GM19328 (cell line): Measurements from ENCODE around the gene MATR3.
"Not testable (repeated sequence)": the region's sequence is repeated elsewhere in the genome, so short reads cannot be mapped to it uniquely, and the experiment has no call there.

ENCODE experiments used
- ATAC-seq: cut with Tn5 transposase; IDR thresholded peaks from one replicate; pipeline ENCODE4 v1.9.1; 2021; ENCODE audit warnings: mild to moderate bottlenecking, moderate library complexity; ENCODE audit not compliant: unreplicated experiment

MATR3 gene

DNA sequence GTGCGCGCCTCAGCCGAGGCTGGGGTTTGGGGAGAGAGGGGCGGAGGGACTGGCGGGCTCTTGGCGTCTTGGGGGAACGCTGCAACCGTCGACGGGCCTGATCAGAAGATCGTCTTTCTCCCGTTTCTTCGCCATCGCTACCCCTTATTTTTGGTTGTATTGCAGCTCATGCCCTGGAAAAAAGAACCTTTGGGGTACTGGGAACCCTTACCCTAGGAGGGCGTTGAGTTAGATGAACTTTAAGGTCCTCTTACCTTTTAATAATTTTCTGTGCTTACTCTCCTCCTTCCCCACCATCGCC lies 48.8 kb downstream of the MATR3 start:
- peak; percentile 46 for ATAC-seq

DNA sequence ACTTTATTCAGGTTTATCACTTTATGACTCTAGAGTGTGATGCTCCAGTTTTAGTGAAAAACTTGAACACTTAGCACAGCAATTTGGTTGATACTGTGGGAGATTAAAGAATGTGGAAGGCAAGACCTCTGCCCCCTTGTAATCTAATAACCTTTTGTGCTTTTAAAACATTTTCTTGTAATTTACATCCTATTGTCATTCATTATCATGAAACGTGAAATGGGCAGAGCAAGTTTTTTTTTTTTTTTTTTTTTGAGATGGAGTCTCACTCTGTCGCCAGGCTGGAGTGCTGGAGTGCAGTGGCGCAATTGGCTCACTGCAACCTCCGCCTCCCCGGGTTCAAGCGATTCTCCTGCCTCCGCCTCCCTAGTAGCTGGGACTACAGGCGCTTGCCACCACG lies 49.9 kb downstream of the MATR3 start:
- ATAC-seq = no peak

DNA sequence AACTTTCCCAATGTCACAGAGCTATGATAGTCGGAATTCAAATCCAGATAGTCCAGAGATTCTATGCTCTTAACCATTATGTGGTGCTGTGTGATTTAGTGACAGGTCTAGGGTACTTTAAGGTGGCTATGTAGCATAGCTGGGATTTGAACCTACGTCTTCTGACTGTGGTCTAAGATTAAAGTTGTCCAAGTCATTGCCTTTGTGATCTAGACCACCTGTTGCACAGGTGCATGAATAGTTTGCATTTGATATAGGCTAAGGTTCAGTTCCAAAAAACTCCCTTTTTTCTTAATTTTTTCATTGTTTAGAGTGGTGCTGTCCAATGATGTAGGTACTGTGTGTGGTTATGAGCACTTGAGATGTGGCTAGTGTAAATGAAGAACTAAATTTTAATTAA lies 50.6 kb downstream of the MATR3 start:
- no peak for ATAC-seq

DNA sequence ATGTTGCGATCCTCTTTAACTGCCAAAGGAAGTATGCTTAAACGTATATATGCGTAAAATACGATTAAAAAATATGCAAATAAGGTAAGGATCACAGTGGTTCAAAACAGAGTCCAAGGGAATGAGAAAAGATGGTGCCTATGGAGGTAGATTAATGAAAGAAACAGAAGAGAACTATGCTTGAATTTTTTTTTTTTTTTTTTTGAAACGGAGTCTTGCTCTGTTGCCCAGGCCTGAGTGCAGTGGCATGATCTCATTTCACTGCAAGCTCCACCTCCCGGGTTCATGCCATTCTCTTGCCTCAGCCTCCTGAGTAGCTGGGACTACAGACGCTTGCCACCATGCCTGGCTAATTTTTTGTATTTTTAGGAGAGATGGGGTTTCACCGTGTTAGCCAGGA lies 51.9 kb downstream of the MATR3 start:
- not testable (repeated sequence) for ATAC-seq

DNA sequence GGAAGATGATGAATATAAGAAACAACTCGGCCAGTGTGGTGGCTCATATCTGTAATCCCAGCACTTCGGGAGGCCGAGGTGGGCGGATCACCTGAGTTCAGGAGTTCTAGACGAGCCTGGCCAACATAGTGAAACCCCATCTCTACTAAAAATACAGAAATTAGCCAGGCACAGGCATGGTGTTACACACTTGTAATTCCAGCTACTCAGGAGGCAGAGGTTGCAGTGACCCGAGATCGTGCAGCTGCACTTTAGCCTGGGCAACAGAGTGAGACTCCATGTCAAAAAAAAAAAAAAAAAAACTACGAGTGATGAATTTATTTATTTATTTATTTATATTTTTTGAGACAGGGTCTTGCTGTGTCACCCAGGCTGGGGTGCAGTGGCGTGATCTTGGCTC lies 54.3 kb downstream of the MATR3 start:
- ATAC-seq = not testable (repeated sequence)

DNA sequence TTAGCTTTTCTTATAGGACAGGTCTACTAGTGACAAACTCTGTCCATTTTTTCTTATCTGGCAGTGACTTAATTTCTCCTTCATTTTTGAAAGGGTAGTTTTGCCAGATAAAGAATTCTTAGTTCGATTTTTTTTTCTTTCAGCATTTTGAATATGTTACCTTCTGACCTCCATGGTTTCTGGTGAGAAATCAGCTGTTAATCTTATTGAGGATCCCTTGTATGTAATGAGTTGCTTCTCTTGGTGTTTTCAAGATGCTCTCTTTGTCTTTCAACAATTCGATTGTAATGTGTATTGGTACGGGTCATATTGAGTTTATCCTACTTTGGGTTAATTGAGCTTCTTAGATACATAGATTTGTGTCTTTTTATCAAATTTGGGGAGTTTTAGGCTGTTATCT lies 60.6 kb downstream of the MATR3 start:
- no peak for ATAC-seq

DNA sequence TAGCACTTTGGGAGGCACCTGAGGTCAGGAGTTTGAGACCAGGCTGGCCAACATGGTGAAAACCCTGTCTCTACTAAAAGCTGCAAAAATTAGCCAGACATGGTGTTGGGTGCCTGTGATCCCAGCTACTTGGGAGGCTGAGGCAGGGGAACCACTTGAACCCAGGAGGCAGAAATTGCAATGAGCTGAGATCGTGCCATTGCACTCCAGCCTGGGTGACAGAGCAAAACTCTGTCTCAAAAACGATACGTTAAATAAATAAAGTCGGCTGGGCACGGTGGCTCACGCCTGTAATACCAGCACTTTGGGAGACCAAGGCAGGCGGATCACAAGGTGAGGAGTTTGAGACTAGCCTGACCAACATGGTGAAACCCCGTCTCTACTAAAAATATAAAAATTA lies 62.4 kb downstream of the MATR3 start:
- ATAC-seq = not testable (repeated sequence)

DNA sequence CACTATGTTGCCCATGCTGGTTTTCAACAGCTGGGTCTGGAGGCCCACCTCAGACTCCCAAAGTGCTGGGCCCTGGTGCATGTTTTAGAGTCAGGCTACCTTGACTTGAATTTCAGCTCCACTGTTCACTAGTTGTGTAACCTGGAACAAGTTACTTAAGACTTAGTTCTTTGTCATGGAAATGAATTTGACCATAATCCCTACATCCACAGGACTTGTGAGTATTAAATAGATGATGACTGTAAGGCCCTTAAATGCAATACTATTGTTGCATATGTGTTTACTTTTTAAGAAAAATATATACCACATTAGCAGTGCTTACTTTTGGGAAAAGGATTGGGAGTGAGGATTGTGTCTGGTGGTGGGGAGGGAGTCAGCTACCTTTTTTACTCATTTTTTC lies 64.5 kb downstream of the MATR3 start:
- ATAC-seq = no peak

DNA sequence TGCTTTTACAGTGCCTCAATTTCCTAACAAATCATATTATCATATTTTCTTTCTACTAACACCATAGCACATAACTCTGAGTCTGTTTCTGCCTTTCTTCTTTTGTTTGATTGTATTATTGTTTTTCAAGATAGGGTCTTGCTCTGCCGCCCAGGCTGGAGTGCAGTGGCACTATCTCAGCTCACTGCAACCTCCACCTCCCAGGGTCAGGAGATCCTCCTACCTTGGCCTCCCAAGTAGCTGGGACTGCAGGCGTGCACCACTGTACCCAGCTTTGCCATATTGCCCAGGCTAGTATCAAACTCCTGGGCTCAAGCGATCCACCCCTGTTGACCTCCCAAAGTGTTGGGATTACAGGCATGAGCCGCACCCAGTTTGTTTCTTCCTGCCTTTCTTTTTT lies 66.8 kb downstream of the MATR3 start:
- ATAC-seq = no peak

DNA sequence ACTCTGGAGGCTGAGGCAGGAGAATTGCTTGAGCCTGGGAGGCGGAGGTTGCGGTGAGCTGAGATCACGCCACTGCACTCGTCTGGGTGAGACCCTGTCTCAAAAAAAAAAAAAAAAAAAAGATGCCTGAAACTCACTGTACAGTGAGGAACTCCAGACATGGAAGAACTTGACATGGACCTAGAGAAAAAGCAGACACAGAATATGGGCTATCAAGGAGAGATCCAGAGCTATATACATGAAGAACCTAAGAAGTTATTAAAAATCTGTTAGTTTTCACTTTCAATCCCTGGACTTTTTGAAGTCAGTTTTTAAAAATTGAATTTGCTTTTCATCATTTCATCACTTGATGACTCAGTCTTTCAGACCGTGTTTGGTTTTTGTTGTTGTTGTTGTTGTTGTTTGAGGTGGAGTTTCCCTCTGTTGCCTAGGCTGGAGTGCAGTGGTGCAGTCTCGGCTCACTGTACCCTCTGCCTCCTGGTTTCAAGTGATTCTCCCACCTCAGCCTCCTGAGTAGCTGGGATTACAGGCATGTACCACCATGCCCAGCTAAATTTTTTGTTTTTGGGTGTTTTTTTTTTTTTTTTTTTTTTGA lies 68.4 kb downstream of the MATR3 start:
- ATAC-seq = no peak

DNA sequence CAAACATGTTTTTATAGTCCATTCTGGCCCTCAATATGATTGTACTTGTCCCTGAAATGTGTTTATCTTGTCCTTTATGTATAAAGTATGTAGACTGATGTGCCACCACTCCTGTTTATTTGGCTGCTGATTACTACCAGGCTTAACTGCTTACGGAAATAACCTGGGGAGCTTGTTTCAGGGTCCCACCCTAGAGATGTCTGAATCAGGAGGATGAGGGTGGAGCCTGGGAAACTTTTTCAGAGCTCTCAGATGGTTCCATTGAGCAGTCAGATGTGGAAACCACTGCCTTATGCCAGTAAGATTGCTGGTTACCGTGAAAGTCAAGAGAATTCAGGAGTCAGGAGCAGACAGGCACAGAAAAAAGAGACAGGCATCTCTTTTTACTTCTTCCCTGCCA lies 70.4 kb downstream of the MATR3 start:
- ATAC-seq = no peak

DNA sequence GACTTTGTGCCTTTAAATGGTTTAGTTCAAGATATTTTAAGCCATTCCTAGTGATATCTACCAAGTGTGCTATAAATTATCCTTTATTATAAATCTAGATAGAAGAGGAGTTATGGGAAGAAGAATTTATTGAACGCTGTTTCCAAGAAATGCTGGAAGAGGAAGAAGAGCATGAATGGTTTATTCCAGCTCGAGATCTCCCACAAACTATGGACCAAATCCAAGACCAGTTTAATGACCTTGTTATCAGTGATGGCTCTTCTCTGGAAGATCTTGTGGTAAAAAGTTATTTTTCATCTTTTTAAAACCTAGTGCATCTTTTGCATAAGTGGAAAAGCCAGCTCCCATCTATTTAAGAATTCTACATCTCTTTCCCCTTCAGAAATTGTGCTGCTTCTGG lies 70.9 kb downstream of the MATR3 start:
- no peak for ATAC-seq

DNA sequence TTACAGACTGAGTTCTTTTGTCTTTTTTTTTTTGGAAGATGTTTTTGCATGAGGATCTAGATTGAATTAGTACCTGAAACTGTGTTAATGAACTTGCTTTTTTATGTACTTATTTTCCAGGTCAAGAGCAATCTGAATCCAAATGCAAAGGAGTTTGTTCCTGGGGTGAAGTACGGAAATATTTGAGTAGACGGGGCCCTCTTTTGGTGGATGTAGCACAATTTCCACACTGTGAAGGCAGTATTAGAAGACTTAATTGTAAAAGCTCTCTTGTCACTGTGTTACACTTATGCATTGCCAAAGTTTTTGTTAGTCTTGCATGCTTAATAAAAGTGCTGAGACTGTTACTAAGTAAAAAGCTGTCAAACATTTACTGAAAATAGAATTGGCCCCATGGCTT lies 75.1 kb downstream of the MATR3 start:
- no peak for ATAC-seq

DNA sequence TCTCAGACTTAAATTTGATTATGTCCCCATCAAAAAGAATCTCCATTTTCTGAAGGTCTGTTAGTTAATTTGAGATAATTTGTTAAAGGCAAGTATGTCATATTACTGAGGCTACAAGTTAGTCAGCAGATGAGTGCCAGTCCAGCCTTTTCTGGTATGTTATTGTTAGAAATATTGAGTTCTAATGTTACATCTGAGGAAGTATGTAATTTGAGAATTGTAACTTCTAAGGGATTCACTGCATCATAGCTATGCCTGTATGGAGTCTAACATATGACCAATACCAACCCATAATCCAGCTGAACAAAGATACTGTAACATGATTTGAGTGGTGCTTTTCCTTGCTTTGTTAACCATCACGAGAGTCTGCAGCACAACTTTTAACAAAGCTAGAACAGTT lies 75.6 kb downstream of the MATR3 start:
- ATAC-seq = no peak

DNA sequence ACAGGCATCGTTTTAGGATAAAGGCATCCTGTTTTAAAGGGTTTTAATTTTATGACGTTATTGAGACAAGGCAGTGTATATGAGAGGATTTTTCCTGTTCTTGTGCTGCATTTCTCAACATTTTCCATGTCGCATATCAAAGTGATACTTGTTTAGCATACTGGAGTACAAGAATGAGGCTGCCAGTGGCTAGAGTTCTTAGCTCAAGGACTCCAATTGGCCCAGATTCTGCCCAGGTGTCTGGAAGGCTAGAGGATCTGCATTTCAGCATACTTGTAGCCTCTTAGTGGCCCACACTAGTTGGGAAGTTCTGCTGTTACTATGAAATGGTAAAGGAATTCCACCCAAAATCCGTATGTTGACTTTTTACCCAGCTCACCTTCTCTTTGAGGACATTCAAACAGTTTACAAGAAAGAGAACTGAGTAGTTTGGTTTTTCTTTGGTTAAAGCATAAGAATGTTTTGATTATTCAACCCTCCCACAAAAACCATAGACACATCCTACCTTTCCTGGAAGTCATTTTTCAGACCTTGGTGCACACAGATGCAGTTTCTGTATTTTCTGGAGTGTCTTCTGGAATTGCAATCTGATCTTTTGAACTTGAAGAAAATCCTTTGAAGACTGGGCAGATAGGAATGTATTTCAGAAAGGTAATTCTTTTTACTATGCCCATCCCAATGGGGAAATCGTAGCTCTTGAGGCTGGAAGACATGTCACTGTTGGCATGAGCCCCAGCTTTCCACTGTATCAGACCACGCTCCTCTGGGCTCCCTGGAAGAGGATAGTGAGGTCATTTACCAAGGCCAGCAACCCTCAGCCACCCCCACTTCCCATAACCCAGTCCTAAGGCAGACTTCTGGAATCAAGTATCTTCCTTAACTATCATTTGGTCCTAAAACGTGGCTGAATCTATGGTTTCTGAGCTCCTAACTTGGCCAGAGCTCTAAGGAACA lies 78.2 kb downstream of the MATR3 start:
- ATAC-seq = no peak

DNA sequence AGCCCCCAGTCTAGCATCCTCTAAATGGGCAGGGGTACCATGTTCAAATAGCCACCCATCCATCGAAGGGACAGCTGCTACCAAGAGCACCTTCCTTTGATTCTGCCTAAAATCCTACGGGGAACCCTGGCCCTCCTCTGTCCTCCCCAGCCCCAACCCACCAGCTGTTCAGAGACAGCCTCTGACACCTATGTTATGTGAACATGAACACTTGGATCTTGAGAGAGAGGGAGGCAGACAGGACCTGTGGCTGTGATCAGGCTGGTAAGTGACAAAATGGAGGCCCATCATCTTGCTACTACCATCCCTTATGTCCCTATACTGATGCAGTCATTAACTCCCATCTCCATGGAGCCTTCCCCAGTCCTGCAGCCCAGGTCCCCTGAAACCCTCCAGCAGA lies 81.4 kb downstream of the MATR3 start:
- ATAC-seq = no peak

DNA sequence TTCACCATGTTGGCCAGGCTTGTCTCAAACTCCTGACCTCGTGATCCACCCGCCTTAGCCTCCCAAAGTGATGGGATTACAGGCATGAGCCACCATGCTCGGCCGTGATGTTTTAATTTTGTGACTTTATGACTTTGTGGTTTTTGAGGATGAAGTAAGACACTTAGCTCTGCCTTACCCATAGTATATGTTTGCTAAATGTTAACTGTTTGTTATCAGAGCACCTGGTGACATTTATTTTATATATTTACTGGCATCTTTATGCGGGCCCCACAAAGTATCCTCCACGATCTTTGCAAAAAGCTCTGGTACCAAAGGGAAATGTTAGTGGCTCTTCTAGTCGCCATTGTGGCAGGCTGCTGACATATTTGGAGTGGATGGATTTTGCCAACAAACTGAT lies 82.8 kb downstream of the MATR3 start:
- ATAC-seq = no peak

DNA sequence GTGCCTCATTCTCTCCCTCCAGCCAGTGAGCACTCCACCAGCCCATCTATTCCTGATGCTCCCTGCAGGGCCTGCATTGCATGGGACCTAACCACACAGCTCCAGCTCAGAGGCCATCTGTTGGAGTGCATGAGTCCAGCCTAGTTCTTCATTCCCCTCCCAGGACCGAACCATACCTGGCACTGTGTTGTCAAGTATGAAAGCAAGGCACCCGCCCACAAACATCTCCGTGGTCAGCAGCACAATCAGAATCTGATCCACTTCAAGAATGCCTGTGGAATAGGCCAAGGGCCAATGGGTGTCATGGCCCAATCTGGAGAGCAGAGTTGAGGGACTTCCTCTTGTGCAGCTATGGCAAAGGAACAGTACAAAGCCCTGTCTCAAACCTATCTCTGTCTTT lies 83.7 kb downstream of the MATR3 start:
- no peak for ATAC-seq

DNA sequence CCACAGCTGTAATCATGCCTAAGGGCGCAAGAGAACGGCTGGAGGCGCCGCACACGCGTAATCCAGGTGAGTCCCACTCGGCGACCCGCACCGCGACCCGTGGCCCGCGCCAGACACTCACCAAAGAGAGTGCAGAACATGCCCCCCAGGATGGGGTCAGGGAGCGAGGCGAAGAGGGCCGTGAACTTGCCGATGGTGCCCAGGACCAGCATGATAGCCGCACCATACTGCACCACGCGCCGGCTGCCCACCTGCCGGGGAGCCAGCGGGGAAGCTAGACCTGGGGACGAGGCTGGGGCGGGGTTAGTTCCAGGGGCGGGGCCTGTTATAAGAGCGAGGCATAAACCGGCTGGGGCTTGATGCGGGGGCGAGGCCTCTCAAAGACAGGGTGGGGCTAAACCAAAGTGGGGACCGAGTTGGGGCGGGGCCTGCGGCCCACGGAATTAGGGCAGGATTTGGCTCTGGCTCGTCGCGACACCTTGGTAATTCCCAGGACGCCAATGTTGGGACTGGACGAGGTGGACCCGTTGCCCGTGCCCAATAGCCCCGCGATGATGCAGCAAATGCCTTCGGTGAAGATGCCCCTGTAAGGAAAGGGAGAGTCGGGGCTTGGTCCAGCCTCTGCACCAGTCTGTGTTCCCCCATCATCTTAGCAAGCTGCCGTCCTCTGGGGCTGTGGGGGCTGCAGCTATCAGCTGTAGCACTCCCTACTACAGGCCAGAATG lies 84.7 kb downstream of the MATR3 start:
- no peak for ATAC-seq

DNA sequence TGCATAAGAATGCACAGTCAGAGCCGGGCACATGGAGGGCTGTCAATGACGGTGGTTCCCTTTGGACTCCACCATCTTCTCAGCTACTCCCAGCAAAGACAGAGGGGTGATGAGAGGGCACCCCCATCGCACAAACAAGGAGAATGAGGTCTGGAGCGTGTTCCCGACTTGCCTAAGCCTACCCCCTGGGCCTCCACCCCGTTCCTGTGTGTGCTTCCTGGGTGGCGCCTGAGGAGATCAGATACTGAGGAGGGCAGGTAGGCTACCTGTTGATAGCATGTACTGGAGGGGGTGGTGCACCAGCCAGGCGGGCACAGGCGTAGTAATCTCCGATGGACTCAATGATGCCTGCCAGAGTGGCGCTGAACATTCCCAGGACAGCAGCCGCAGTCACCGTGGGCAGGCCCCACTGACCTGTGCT lies 85.4 kb downstream of the MATR3 start:
- no peak for ATAC-seq

DNA sequence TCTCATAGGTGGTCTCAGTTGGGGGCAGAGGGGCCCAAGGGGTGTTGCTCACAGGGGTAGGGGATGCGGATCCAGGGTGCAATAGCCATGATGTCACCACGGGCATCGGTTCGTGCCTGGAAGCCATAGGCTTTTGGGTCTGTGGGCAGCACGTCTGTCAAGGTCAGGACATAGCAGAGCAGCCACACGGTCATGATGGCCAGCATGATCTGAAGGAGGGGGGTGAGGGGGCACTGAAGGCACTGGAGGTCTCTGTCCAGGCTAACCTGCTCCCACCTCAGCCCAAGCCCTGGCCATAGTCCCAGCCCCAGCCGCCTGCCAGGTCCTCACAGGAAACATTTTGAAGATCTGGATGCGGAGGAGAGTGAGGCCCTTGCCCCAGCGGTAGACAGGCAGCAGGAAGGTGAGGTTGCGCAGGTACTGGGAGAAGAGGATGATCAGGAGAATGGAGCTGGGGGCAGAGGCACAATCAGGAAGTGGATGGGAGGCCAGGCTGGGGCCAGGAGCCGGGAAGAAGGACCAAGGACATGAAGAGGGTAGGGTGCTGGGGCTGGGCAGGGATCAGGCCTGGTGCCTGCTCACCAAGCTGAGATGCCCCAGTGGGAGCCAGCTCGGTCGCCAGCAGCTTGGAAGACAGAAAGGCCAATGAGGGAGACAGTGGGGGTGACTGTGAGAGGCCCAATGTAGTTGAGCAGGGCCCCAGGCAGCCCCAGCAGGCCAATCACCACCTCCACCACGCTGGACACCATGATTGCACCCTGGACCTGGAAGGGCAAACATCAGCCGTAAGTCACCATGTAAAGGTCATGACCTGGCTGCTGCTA lies 86.3 kb downstream of the MATR3 start:
- no peak for ATAC-seq
